GM12878 (cell line): Measurements from ENCODE around the gene TMEM140. TPM values are rescaled to one million over a fixed set of nuclear protein-coding genes. Genes with fewer than 3 reads are reported as not detected.

Experiments used
- ATAC-seq: fragments of 200-7000 bp; cut with Tn5 transposase; 3 replicates; pipeline ENCODE4 v1.9.1; 2020; ENCODE audit warnings: mild to moderate bottlenecking, moderate library complexity
- BruUV-seq: library from RNA; stranded (reverse); fragments of 400-500 nt; replicated peaks from 2 replicates; lab custom pipeline; 2021; lab: Mats Ljungman, UMichigan
- CTCF ChIA-PET: fragments of 300-600 bp; sonication (Branson Sonifier 250); formaldehyde crosslinking; extraction: SDS; loops from one replicate; lab custom pipeline; 2021; ENCODE audit warnings: inconsistent platforms; lab: Yijun Ruan, JAX
- POLR2A ChIA-PET: fragments of 350-600 bp; formaldehyde crosslinking; extraction: SDS; loops from one replicate; lab custom pipeline; 2021; ENCODE audit warnings: inconsistent platforms; lab: Charles Lee
- RAD21 ChIA-PET: fragments of 300-600 bp; sonication (Branson Sonifier 250); formaldehyde crosslinking; loops from one replicate; lab custom pipeline; 2023; ENCODE audit warnings: antibody characterized with exemption; ENCODE audit not compliant: unreplicated experiment; lab: Charles Lee
- SMC1A ChIA-PET: fragments of 300-600 bp; sonication (Branson Sonifier 250); formaldehyde crosslinking; loops from one replicate; lab custom pipeline; 2023; ENCODE audit not compliant: unreplicated experiment, uncharacterized antibody; lab: Charles Lee
- DNase-seq: peaks from one replicate; pipeline ENCODE4 v3.0.0-alpha.2; 2011; ENCODE audit warnings: low read depth, low spot score
- FAIRE-seq: peaks from 3 replicates; lab custom pipeline; 2011; peaks lifted over from hg19 to GRCh38; lab: Jason Lieb, UNC
- H2AFZ ChIP-seq: 2 replicates; pipeline ENCODE4 v1.6.0; 2011; ENCODE audit warnings: low read depth, low read length, control low read depth; ENCODE audit not compliant: control insufficient read depth
- H3K27ac ChIP-seq: 2 replicates; pipeline ENCODE4 v1.5.1; 2011; ENCODE audit warnings: control low read depth; ENCODE audit not compliant: control insufficient read depth, insufficient read depth
- H3K27me3 ChIP-seq, 2 experiments: replicated peaks in 1 of 2; 2 replicates each; pipeline versions ENCODE4 v1.6.0 to v1.6.1; 2011; ENCODE audit warnings: low read length in 1 of 2; ENCODE audit not compliant: control insufficient read depth in 2 of 2, insufficient read depth in 2 of 2
- H3K36me3 ChIP-seq, 2 experiments: 2 replicates each; pipeline ENCODE4 v1.5.1; 2011; ENCODE audit warnings: low read length in 1 of 2; ENCODE audit not compliant: control insufficient read depth in 2 of 2, insufficient read depth in 2 of 2
- H3K4me1 ChIP-seq: 2 replicates; pipeline ENCODE4 v1.6.1; 2011; ENCODE audit warnings: mild to moderate bottlenecking, low read length, moderate library complexity, mixed read lengths; ENCODE audit not compliant: control insufficient read depth, insufficient read depth
- H3K4me2 ChIP-seq: 2 replicates; pipeline ENCODE4 v1.6.0; 2011; ENCODE audit warnings: control low read depth; ENCODE audit not compliant: control insufficient read depth, insufficient read depth
- H3K4me3 ChIP-seq: fragments of 200-600 bp; sonication (generic); 2 replicates; pipeline ENCODE4 v1.5.1; 2016
- H3K79me2 ChIP-seq: 2 replicates; pipeline ENCODE4 v1.6.0; 2011; ENCODE audit warnings: low read length; ENCODE audit not compliant: control insufficient read depth, insufficient read depth
- H3K9ac ChIP-seq: 2 replicates; pipeline ENCODE4 v1.8.0; 2011; ENCODE audit warnings: low read length, control low read depth, mixed read lengths; ENCODE audit not compliant: control insufficient read depth, insufficient read depth
- H3K9me3 ChIP-seq: replicated peaks from 3 replicates; pipeline ENCODE4 v1.5.1; 2011; ENCODE audit warnings: mild to moderate bottlenecking, low read length; ENCODE audit not compliant: control insufficient read depth, insufficient read depth
- H4K20me1 ChIP-seq: 2 replicates; pipeline ENCODE4 v1.6.0; 2011; ENCODE audit not compliant: control insufficient read depth, insufficient read depth
- BHLHE40 ChIP-seq, 2 experiments: fragments of 450-650 bp in 1 of 2; IDR thresholded peaks; 2 replicates each; pipeline ENCODE4 v1.6.1; 2011 to 2017; ENCODE audit warnings: low read depth in 2 of 2, borderline replicate concordance in 1 of 2, improper control_type of control experiment in 1 of 2, low read length in 1 of 2, mild to moderate bottlenecking in 1 of 2
- MEF2A ChIP-seq: IDR thresholded peaks from 2 replicates; pipeline ENCODE4 v1.6.1; 2011; ENCODE audit warnings: low read depth, mild to moderate bottlenecking, low read length, moderate library complexity; ENCODE audit not compliant: insufficient read depth
- SREBF1 ChIP-seq: IDR thresholded peaks from 2 replicates; pipeline ENCODE4 v1.6.1; 2012; ENCODE audit warnings: mild to moderate bottlenecking, low read length
- WGBS: methylation state at CpG from one replicate; pipeline ENCODE4 v1.1.6; 2016; ENCODE audit warnings: low lambda C conversion rate; ENCODE audit not compliant: insufficient replicate concordance, insufficient coverage; ENCODE audit errors: missing lambda C conversion rate; 5-methylcytosine and 5-hydroxymethylcytosine counted together
- in situ Hi-C: fragments of 300-500 bp; cut with MboI; formaldehyde crosslinking; loops from 9 replicates; pipeline ENCODE4 v1.14.3; 2018; ENCODE audit warnings: mixed read lengths
- intact Hi-C: fragments of 100-400 bp; cut with micrococcal nuclease; formaldehyde crosslinking; loops from one replicate; pipeline ENCODE4 v1.14.2; 2022; ENCODE audit not compliant: unreplicated experiment
- polyA plus RNA-seq, 11 experiments: library from polyadenylated mRNA; depleted of rRNA in 4 of 11; unstranded in 6 of 11; stranded (reverse) in 5 of 11; fragments of >200 nt; fragmentation: Nextera tagmentation in 4 of 11; fragmentation: Illumina TruSeq in 1 of 11; extraction: Ambion mirVana in 4 of 11; extraction: Trizol in 1 of 11; gene quantifications; 1 replicate in 1 of 11; 2 replicates in 10 of 11; pipeline versions ENCODE4 v1.2.1 to v1.2.3, GENCODE V29; 2011 to 2016; ENCODE audit warnings: inconsistent platforms in 2 of 11, missing spikeins in 2 of 11, low read depth in 1 of 11
- total RNA-seq, 4 experiments: library from RNA; depleted of rRNA in 3 of 4; stranded (reverse); fragments of >200 nt in 3 of 4; fragmentation: Illumina TruSeq in 1 of 4; extraction: Trizol in 1 of 4; gene quantifications; 2 replicates each; pipeline versions ENCODE4 v1.2.1 to v1.2.3, GENCODE V29; 2013 to 2021
- TF ChIP-seq, protein P1 (sequence below): fragments of 450-650 bp; formaldehyde crosslinking; IDR thresholded peaks from 2 replicates; pipeline ENCODE4 v1.5.0; 2022; ENCODE audit warnings: mild to moderate bottlenecking, missing genetic modification characterization
- TF ChIP-seq, protein P2 (sequence below): IDR thresholded peaks from 2 replicates; pipeline ENCODE4 v1.6.1; 2011; ENCODE audit warnings: borderline replicate concordance, low read depth, mild to moderate bottlenecking, moderate library complexity, mixed read lengths, low read length; ENCODE audit not compliant: insufficient read depth; ENCODE audit errors: extremely low read length
- TF ChIP-seq, protein P3 (sequence below): fragments of 450-650 bp; IDR thresholded peaks from 2 replicates; pipeline ENCODE4 v1.6.1; 2017; ENCODE audit warnings: mild to moderate bottlenecking, moderate library complexity
- TF ChIP-seq, protein P4 (sequence below): fragments of 150-350 bp; IDR thresholded peaks from 2 replicates; pipeline ENCODE4 v1.6.1; 2014; ENCODE audit warnings: mild to moderate bottlenecking, low read depth, low read length

TMEM140 gene
- total and polyA plus RNA-seq, 10 of the 15 experiments (the other 5 are each of a cell fraction or from before 2014, with no cell fraction given): 0.85 to 20.7 (median 3.3) TPM

DNA sequence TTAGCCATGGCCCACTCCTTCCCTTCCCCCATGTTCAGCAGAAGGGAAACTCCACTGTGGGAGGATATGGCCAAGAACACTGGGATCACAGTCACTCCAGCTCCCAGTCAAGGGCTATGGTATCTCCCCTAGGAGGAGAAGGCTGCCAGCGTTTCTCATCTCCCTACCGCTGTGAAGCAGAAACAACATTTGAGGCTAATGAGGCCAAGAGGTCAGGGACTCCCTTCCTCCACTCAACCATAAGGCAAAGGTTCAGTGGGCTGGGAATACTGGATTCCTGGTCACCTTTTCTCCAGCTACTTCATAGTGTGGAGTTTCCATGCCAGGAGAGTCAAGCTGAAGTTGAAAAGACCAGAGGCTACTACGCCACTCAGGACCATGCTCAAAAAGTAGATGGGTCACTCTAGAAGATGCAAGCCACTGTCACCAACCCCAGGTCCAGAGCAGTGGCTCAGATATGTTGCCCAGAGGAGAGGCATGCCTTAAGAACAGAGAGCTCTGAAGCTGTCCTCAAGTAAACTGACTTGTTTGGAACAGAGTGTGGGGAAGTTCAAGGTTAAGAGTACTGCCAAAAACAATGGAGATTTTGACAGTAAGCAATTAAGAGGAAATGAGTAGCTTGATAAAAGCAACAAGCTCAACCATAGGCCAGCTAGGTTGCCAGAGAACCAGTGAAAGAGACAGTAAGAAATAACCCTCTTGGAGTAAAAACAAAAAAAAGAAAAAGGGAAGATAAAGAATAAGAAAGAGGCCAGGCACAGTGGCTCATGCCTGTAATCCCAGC lies 3.8 kb upstream of the TMEM140 start (continued):
- TF ChIP-seq, protein P1, sequence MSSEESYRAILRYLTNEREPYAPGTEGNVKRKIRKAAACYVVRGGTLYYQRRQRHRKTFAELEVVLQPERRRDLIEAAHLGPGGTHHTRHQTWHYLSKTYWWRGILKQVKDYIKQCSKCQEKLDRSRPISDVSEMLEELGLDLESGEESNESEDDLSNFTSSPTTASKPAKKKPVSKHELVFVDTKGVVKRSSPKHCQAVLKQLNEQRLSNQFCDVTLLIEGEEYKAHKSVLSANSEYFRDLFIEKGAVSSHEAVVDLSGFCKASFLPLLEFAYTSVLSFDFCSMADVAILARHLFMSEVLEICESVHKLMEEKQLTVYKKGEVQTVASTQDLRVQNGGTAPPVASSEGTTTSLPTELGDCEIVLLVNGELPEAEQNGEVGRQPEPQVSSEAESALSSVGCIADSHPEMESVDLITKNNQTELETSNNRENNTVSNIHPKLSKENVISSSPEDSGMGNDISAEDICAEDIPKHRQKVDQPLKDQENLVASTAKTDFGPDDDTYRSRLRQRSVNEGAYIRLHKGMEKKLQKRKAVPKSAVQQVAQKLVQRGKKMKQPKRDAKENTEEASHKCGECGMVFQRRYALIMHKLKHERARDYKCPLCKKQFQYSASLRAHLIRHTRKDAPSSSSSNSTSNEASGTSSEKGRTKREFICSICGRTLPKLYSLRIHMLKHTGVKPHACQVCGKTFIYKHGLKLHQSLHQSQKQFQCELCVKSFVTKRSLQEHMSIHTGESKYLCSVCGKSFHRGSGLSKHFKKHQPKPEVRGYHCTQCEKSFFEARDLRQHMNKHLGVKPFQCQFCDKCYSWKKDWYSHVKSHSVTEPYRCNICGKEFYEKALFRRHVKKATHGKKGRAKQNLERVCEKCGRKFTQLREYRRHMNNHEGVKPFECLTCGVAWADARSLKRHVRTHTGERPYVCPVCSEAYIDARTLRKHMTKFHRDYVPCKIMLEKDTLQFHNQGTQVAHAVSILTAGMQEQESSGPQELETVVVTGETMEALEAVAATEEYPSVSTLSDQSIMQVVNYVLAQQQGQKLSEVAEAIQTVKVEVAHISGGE: no peak
- TF ChIP-seq, protein P2, sequence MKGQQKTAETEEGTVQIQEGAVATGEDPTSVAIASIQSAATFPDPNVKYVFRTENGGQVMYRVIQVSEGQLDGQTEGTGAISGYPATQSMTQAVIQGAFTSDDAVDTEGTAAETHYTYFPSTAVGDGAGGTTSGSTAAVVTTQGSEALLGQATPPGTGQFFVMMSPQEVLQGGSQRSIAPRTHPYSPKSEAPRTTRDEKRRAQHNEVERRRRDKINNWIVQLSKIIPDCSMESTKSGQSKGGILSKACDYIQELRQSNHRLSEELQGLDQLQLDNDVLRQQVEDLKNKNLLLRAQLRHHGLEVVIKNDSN: no peak
- TF ChIP-seq, all 136 proteins: peak for 0

DNA sequence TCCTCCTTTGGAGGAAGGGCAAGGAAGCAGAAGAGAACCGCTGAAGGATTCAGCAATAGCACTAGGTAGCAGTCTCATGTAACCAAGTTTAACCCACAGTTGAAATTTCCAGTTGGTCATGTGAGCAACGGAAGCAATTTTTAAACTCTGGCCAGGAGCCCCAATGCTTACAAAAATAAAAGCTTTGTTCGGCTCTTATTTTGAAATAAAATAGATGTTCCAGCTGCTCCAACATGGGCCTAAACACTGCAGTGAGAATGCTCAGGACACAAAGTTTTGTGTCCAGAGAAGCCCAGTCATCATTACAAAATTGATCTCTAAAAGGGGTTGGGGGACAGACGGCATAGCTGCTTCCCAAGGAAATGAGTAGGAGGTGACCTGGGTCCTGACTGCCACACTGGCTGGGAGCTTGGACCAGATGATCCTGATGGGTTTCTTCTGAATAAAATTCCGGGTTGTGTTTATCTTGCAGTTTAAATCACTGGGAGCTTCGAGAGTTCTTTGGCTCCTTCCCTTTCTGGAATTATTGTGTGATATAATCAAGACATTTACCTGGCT lies 452 bp upstream of the TMEM140 start:
- H3K4me2 ChIP-seq: peak overlapping the region; percentile 73
- no peaks in the 10 kb centered on the region for H3K36me3 ChIP-seq
- peak overlapping the region; percentile 67 for H3K4me3 ChIP-seq
- ChIA-PET CTCF (interaction anchor here (0.6 to 6.8 kb wide), 20 partner anchors 10 to 202 kb away, joined by 3 to 86 read pairs (median 4); partner anchors contain the start of genes AGBL3 and CYREN), SMC1A (interaction anchor here (0.9 to 12.4 kb wide), 27 partner anchors 12 to 514 kb away, joined by 3 to 293 read pairs (median 4); partner anchors contain the start of genes AGBL3 and CYREN), RAD21 (interaction anchor here (0.8 to 7.3 kb wide), 18 partner anchors 14 to 512 kb away, joined by 3 to 154 read pairs (median 4); partner anchors contain the start of genes AGBL3 and CYREN), POLR2A (interaction anchor here (1.0 to 9.3 kb wide), 9 partner anchors 9 to 158 kb away, joined by 3 to 169 read pairs (median 5); partner anchors contain the start of genes AGBL3 and CYREN)
- DNase-seq (no peak), ATAC-seq (peak; percentile 18), FAIRE-seq (no peak)
- H3K27ac ChIP-seq: peak overlapping the region; percentile 73
- no peaks in the 10 kb centered on the region for H3K27me3 ChIP-seq
- intact Hi-C loops (loop anchor here (5.0 kb wide), 1 partner anchor 45 kb away; no protein-coding TSS in a partner anchor), in situ Hi-C loops (no loop called here)
- peaks cover 39% of the 10 kb centered on the region for H3K79me2 ChIP-seq
- no peaks in the 10 kb centered on the region; the same call in 1 of the 3 replicates for H3K9me3 ChIP-seq
- H3K9ac ChIP-seq: peak overlapping the region; percentile 62
- H2AFZ ChIP-seq: peak overlapping the region; percentile 59
- 4% methylated on average over 6 of the region's 6 CpGs for WGBS
- TSS peak; percentile 77 for BruUV-seq
- H4K20me1 ChIP-seq: no peaks in the 10 kb centered on the region
- peaks cover 27% of the 10 kb centered on the region for H3K4me1 ChIP-seq
- TF ChIP-seq, protein P3, sequence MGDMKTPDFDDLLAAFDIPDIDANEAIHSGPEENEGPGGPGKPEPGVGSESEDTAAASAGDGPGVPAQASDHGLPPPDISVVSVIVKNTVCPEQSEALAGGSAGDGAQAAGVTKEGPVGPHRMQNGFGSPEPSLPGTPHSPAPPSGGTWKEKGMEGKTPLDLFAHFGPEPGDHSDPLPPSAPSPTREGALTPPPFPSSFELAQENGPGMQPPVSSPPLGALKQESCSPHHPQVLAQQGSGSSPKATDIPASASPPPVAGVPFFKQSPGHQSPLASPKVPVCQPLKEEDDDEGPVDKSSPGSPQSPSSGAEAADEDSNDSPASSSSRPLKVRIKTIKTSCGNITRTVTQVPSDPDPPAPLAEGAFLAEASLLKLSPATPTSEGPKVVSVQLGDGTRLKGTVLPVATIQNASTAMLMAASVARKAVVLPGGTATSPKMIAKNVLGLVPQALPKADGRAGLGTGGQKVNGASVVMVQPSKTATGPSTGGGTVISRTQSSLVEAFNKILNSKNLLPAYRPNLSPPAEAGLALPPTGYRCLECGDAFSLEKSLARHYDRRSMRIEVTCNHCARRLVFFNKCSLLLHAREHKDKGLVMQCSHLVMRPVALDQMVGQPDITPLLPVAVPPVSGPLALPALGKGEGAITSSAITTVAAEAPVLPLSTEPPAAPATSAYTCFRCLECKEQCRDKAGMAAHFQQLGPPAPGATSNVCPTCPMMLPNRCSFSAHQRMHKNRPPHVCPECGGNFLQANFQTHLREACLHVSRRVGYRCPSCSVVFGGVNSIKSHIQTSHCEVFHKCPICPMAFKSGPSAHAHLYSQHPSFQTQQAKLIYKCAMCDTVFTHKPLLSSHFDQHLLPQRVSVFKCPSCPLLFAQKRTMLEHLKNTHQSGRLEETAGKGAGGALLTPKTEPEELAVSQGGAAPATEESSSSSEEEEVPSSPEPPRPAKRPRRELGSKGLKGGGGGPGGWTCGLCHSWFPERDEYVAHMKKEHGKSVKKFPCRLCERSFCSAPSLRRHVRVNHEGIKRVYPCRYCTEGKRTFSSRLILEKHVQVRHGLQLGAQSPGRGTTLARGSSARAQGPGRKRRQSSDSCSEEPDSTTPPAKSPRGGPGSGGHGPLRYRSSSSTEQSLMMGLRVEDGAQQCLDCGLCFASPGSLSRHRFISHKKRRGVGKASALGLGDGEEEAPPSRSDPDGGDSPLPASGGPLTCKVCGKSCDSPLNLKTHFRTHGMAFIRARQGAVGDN: 0 out of 2 replicates have a peak, but pooled peaks have one; percentile 34
- TF ChIP-seq MEF2A (0 out of 2 replicates have a peak, but pooled peaks have one; percentile 9), BHLHE40 (IDR thresholded peaks at IDR 0.05; ENCODE audit: borderline replicate concordance in 1 of 2, low read depth in 2 of 2, low read length in 1 of 2) (peak; percentile 71 to 73; a peak in 3 of 4 replicates), SREBF1 (no peak)
- TF ChIP-seq, protein P4, sequence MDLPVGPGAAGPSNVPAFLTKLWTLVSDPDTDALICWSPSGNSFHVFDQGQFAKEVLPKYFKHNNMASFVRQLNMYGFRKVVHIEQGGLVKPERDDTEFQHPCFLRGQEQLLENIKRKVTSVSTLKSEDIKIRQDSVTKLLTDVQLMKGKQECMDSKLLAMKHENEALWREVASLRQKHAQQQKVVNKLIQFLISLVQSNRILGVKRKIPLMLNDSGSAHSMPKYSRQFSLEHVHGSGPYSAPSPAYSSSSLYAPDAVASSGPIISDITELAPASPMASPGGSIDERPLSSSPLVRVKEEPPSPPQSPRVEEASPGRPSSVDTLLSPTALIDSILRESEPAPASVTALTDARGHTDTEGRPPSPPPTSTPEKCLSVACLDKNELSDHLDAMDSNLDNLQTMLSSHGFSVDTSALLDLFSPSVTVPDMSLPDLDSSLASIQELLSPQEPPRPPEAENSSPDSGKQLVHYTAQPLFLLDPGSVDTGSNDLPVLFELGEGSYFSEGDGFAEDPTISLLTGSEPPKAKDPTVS: no peak
